Measurements from ENCODE around the gene TBC1D22A. TPM values are rescaled to one million over a fixed set of nuclear protein-coding genes. Genes with fewer than 3 reads are reported as not detected.

Gene TBC1D22A
- total RNA-seq, 3 donors from 2014 or later: 35.6 to 51.9 (median 41.8) TPM

DNA sequence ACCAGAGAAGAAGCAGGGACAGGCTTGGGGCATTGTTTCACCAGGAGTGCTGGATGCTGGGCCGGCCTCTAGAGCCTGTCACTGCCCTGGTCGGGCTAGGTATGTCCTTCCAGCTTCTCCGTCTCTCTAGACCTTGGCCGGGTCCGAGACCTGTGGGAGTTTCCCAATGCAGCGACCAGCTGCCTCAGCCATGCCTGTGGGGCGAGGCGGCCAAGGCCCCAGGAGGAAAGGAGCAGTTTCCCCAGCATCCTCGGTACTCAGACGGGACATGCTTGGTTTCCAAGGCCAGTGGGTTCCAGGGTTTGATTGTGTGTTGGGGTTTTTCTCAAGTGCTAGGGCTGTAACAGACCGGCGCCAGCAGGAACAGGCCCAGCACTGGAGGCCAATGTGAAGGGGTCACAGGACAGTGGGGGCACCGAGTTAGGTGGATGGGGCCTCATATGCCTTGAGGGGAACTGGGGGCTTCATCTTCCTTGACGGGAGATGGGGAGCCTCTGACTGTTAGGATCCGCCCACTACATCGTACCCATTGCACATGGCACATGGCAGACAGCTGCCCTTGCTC is 339.0 kb downstream of the TBC1D22A start:
- ATAC-seq: no peak
- H3K4me3 ChIP-seq: no peak overlapping the region
- no peaks in the 10 kb centered on the region for H3K9me3 ChIP-seq
- TF ChIP-seq, protein P1, sequence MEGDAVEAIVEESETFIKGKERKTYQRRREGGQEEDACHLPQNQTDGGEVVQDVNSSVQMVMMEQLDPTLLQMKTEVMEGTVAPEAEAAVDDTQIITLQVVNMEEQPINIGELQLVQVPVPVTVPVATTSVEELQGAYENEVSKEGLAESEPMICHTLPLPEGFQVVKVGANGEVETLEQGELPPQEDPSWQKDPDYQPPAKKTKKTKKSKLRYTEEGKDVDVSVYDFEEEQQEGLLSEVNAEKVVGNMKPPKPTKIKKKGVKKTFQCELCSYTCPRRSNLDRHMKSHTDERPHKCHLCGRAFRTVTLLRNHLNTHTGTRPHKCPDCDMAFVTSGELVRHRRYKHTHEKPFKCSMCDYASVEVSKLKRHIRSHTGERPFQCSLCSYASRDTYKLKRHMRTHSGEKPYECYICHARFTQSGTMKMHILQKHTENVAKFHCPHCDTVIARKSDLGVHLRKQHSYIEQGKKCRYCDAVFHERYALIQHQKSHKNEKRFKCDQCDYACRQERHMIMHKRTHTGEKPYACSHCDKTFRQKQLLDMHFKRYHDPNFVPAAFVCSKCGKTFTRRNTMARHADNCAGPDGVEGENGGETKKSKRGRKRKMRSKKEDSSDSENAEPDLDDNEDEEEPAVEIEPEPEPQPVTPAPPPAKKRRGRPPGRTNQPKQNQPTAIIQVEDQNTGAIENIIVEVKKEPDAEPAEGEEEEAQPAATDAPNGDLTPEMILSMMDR (IDR thresholded peaks at IDR 0.05): no peak
- H3K36me3 ChIP-seq (ENCODE audit: low read depth): no peaks in the 10 kb centered on the region
- no peak for DNase-seq
- H3K4me1 ChIP-seq (ENCODE audit: low read depth): no peaks in the 10 kb centered on the region
- intact Hi-C loops (cut with DNase I, micrococcal nuclease): no loop called here

DNA sequence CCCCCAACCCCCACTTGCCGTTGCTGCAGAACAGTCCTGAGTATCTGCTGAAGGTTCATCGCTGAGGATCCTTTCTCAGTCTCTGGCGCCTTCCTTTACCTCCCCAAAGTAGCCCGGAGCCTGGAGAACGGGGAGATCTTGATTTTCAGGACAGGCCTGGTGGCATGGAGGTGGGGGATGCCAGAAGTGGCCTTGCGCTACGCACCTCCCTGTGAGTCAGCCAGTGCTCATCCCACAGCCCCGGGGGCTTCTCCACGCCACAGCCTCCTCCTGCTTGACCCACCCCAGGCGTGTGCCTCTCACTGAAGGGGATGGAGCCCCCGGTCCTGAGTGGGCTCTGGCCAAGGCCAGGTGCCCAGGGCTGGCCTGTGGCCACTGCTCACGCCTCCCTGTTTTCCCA is 339.6 kb downstream of the TBC1D22A start:
- no peak overlapping the region for H3K4me3 ChIP-seq
- H3K9me3 ChIP-seq: no peaks in the 10 kb centered on the region
- H3K4me1 ChIP-seq (ENCODE audit: low read depth): no peaks in the 10 kb centered on the region
- TF ChIP-seq, protein P1 (IDR thresholded peaks at IDR 0.05): no peak
- intact Hi-C loops (cut with DNase I, micrococcal nuclease): no loop called here
- DNase-seq: no peak
- no peaks in the 10 kb centered on the region for H3K36me3 ChIP-seq (ENCODE audit: low read depth)
- no peak for ATAC-seq

DNA sequence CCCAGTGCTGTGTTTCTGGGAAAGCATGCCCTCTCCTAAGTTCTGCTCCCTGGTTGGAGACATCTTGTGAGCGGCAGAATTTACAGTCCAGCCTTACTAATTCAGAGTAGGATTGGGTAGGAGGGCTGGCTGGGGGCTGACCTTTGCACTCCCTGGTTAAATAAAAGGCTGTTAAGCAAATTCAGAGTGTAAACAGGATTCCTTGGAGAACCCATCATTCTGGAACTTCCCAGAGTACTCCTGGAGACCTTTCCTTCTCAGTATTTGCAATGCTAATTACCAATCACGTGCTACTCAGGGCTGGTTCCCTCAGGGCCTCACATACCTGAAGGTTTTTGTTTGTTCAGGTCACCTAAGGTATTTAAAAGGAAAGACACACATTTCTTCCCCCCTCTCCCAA is 340.2 kb downstream of the TBC1D22A start:
- DNase-seq (no peak), ATAC-seq (peak; percentile 59)
- intact Hi-C loops (cut with DNase I, micrococcal nuclease): no loop called here
- TF ChIP-seq, protein P1 (IDR thresholded peaks at IDR 0.05): no peak
- Histone ChIP-seq H3K9me3 (no peaks in the 10 kb centered on the region), H3K4me1 (ENCODE audit: low read depth) (no peaks in the 10 kb centered on the region), H3K36me3 (ENCODE audit: low read depth) (no peaks in the 10 kb centered on the region), H3K4me3 (no peak overlapping the region)

DNA sequence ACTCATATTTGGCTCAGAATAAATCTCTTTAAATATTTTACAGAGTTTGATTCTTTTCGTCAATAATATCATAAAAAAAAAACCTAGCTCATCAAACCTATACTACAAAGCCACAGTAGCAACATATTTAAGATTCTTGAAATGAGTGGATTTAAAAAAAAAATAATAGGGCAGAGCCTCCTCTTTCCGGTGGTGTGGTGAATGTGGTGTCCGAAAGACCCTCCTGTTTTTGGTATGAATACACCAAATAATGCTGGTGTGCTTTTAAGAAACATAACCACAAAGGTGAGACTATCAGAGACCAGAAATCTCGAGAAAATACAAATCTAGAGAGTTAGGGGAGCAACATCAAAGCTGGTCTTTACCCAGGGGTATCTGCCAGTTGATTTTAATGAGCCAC is 342.6 kb downstream of the TBC1D22A start:
- Histone ChIP-seq H3K4me1 (ENCODE audit: low read depth) (no peaks in the 10 kb centered on the region), H3K4me3 (no peak overlapping the region), H3K36me3 (ENCODE audit: low read depth) (no peaks in the 10 kb centered on the region), H3K9me3 (no peaks in the 10 kb centered on the region)
- intact Hi-C loops (cut with DNase I, micrococcal nuclease): no loop called here
- TF ChIP-seq, protein P1 (IDR thresholded peaks at IDR 0.05): no peak
- DNase-seq: no peak
- ATAC-seq: no peak

DNA sequence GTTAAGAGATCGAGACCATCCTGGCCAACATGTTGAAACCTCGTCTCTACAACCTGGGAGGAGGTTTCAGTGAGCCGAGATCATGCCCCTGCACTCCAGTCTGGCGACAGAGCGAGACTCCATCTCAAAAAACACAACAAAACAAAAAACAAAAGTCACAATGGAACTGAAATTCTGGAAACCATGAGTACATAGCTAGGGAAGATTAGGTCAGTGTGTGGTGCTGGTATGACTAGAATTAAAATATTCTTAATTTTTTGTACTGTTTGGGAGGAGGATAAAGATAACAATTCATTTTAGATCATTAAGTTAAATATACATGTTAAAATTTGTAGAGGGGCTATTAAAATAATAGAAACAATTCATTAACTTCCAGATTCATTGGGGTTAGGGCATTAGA is 344.4 kb downstream of the TBC1D22A start:
- ATAC-seq (no peak), DNase-seq (no peak)
- H3K9me3 ChIP-seq: no peaks in the 10 kb centered on the region
- no peak overlapping the region for H3K4me3 ChIP-seq
- intact Hi-C loops (cut with DNase I, micrococcal nuclease): no loop called here
- H3K36me3 ChIP-seq (ENCODE audit: low read depth): no peaks in the 10 kb centered on the region
- TF ChIP-seq, protein P1 (IDR thresholded peaks at IDR 0.05): no peak
- no peaks in the 10 kb centered on the region for H3K4me1 ChIP-seq (ENCODE audit: low read depth)

DNA sequence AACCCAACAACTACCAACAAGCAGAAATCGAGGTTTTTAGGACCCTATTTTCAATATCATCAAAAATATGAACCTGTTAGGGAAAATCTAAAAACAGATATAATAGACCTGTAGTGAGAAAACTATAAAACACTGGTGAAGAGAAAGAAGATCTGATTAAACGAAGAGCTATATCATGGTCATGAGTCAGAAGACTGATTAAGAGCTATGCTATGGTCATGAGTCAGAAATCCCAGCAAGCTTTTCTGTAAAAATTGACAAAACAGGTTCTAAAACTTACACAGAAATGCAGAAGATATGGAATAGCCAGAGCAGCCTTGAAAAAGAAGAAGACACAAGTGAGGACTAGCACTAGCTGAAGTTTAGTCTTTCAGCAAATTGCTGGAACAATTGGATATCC is 345.0 kb downstream of the TBC1D22A start:
- Histone ChIP-seq H3K9me3 (no peaks in the 10 kb centered on the region), H3K4me3 (no peak overlapping the region), H3K36me3 (ENCODE audit: low read depth) (no peaks in the 10 kb centered on the region), H3K4me1 (ENCODE audit: low read depth) (no peaks in the 10 kb centered on the region)
- DNase-seq (no peak), ATAC-seq (no peak)
- TF ChIP-seq, protein P1 (IDR thresholded peaks at IDR 0.05): no peak
- intact Hi-C loops (cut with DNase I, micrococcal nuclease): no loop called here
